ENCODE data around the gene TTLL3.

Gene TTLL3

DNA sequence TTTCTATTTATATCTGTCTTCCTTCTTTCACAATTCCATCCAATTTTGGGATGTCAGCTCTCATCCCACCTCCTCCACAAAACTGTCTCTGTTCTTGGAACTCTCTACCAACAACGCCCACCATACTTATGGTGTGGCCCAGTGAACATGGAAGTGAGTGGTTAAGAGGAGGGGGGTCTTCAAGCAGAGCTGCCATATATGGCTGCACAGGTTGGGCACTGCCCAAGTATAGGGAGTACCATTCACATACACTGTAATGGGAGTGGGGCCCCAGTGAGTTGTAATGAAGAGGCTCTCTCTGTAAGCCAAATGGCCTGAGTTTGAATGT is 32.4 kb upstream of the TTLL3 start:
- H3K4me3 Mint-ChIP-seq = peak overlapping the region in 1 of 2 donors; percentile 35
- H3K27me3 Mint-ChIP-seq = no peaks in the 10 kb centered on the region
- peak overlapping the region; percentile 98 for H3K27ac Mint-ChIP-seq
- H3K36me3 Mint-ChIP-seq = peaks cover 19 to 20% of the 10 kb centered on the region in 2 donors
- no peaks in the 10 kb centered on the region for H3K9me3 Mint-ChIP-seq
- ATAC-seq (replicated peaks) (no peak), DNase-seq (no peak)
- H3K4me1 Mint-ChIP-seq = peaks cover 61 to 69% of the 10 kb centered on the region in 2 donors

DNA sequence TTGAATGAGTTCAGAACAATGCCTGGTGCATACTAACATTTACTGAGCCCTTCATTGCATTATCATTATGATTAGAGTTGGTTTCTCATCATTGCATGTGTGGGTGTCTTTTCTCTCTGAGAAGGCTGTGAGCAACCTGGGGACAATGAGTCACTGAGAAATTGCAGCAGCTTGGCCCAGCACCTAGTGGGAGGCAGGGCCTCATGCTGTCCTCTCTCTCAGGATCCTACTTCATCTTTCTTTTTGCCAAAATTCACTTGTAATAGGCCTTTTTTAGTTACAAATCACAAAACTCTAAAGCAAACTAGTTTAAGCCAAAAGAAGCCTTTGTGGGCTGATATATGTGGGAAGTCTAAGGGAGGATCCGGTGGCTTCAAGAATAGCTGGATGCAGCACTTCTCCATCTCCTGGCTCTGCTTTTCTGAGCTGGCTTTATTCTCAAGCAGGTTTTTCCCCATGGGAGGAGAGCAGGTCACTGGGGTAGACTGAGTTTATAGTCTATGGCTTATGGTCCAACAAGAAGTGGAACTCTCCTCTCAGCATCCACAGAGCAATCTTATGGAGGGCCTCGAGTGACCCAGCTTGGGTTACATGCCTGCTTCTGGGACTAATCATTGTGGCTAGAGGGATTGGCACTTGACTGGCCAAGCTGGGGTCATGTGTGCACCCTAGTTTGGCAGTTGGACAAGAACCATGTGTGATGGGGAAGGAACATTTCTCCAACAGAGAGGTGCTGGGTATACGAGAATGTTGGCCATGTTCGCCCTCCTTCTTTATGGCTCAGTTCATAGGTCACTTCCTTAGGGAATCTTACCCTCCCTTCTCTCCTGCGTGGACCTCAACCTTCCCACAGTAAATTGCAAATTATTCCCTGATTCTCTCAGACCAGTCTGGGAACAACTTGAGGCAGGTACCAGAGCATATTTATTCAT is 31.7 kb upstream of the TTLL3 start:
- ATAC-seq (replicated peaks) (peak; percentile 52 to 59), DNase-seq (peak; percentile 48)
- Mint-ChIP-seq H3K27ac (peak overlapping the region; percentile 98), H3K27me3 (no peaks in the 10 kb centered on the region), H3K9me3 (no peaks in the 10 kb centered on the region), H3K4me3 (peak overlapping the region; percentile 60 to 63), H3K36me3 (peaks cover 25% of the 10 kb centered on the region in 2 donors), H3K4me1 (peaks cover 63 to 74% of the 10 kb centered on the region in 2 donors)

DNA sequence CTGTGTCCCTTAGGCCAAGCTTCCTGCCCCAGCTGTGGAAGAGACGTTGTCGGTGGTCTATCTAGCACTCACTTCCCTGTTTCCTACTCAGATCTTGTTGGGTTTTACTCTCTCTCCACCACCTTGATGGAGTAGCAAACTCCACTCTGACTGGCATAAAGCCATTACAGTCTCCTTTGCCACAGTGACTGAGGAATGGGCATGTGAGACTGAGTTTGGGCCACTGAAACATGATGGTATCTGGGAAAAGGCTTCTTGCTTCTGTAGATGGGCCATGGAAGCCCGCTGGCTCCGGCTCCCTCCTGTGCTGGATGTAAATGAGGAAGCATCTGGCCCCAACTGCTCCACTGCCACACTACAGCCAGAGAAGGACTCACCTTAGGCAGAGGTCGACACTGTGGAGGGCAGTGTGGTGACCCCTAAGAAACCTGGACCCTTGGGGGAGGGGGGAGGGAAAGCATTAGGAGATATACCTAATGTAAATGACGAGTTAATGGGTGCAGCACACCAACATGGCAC is 30.9 kb upstream of the TTLL3 start:
- Mint-ChIP-seq H3K4me1 (peaks cover 61 to 74% of the 10 kb centered on the region in 2 donors), H3K36me3 (peaks cover 25 to 28% of the 10 kb centered on the region in 2 donors), H3K27ac (peak overlapping the region; percentile 98), H3K4me3 (peak overlapping the region; percentile 63 to 78), H3K9me3 (no peaks in the 10 kb centered on the region), H3K27me3 (no peaks in the 10 kb centered on the region)
- ATAC-seq (replicated peaks) (peak; percentile 0 to 7), DNase-seq (no peak)

DNA sequence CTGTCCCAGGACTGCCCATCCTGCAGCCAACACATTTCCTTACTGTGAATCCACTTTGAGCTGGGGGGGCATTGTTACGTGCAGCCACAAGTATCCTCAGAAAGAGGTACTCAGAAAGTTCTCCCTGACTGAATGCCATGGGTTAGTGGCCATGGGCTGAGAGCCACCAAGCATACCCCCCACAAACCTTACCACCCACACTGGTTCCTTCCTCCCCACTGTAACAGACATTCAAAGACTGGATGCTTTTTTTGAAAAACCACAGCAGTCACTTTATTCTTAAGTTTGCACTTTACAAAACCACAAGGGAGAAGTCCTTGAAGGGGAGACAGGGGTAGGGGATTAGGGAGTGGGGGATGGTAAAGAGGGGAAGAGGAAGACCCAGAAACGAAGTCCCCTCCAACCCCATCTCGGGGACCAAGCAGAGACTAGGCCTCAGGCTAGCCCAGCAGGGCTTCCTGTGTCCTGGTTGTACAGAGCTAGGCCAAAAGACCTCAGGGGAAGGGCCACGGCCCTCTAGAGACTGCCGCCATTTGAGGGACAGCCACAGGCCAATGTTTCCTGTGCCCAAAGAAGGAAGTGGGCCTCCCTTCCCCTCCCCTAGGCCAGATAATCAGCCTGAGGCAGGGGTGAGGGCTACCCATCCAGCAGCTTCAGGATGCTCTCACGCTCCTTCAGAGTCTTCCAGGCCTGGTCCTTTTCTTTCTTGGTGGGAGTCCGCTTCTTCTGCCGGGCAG is 30.2 kb upstream of the TTLL3 start:
- DNase-seq = peak; percentile 81
- Mint-ChIP-seq H3K9me3 (no peaks in the 10 kb centered on the region), H3K36me3 (peaks cover 27 to 30% of the 10 kb centered on the region in 2 donors), H3K4me1 (peaks cover 61 to 74% of the 10 kb centered on the region in 2 donors), H3K27ac (peak overlapping the region; percentile 98), H3K4me3 (peak overlapping the region; percentile 75 to 78), H3K27me3 (no peaks in the 10 kb centered on the region)
- peak; percentile 82 to 84 for ATAC-seq (replicated peaks)

DNA sequence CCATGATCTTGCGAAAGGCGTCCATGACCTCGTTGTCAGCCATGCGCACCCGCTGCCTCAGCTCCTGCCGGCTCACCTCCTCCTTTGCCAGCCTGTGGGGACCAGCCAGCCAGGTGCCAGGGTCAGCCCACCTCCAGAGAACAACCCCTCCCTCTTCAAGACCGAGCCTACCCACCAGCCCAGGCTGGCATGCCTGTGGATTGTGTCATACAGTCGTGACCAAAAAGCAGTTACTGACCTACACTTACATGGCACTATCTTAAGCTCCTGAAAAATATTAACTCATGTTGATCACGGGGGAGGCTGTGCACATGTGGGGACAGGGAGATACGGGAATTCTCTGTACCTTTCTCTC is 29.6 kb upstream of the TTLL3 start:
- Mint-ChIP-seq H3K27ac (peak overlapping the region; percentile 98), H3K27me3 (no peaks in the 10 kb centered on the region), H3K4me3 (peak overlapping the region; percentile 75 to 78), H3K4me1 (peaks cover 59 to 74% of the 10 kb centered on the region in 2 donors), H3K36me3 (peaks cover 33 to 35% of the 10 kb centered on the region in 2 donors), H3K9me3 (no peaks in the 10 kb centered on the region)
- ATAC-seq (replicated peaks) (peak in 1 of 2 donors; percentile 3), DNase-seq (no peak)

DNA sequence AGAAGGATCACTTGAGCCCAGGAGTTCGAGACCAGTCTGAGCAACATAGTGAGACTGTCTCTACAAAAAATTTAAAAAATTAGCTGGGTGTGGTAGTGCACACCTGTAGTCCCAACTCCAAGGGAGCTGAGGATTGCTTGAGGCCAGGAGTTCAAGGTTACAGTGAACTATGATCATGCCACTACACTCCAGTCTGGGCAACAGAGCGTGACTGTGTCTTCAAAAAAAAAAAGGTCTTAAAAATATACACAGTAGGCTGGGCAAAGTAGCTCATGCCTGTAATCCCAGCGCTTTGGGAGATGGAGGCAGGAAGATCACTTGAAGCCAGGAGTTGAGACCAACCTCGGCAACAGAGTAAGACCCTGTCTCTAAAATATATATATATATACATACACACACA is 29.2 kb upstream of the TTLL3 start:
- ATAC-seq (replicated peaks) (no peak), DNase-seq (no peak)
- H3K27ac Mint-ChIP-seq = peak overlapping the region; percentile 98
- H3K4me3 Mint-ChIP-seq = peak overlapping the region; percentile 75 to 78
- H3K4me1 Mint-ChIP-seq = peaks cover 59 to 72% of the 10 kb centered on the region in 2 donors
- no peaks in the 10 kb centered on the region for H3K27me3 Mint-ChIP-seq
- H3K9me3 Mint-ChIP-seq = no peaks in the 10 kb centered on the region
- H3K36me3 Mint-ChIP-seq = peaks cover 36 to 40% of the 10 kb centered on the region in 2 donors

DNA sequence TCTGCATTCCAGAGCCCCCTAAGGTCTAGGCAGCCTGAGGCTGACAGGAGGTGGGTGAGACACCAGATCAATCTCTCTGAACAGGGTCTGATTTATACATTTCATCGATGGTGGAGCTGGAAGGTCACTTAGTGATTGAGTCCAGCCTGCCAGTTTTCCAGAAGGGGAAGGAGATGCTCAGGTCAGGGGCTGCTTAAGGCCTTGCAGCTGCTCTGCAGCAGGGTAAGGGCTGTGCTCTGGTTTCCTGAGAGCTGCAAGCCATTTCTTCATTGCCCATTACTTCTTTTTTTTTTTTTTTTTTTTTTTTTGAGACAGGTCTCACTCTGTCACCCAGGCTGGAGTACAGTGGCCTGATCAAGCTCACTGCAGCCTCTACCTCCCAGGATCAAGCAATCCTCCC is 28.5 kb upstream of the TTLL3 start:
- H3K27me3 Mint-ChIP-seq = no peaks in the 10 kb centered on the region
- no peaks in the 10 kb centered on the region for H3K9me3 Mint-ChIP-seq
- peaks cover 57 to 72% of the 10 kb centered on the region in 2 donors for H3K4me1 Mint-ChIP-seq
- H3K27ac Mint-ChIP-seq = peak overlapping the region; percentile 98
- H3K36me3 Mint-ChIP-seq = peaks cover 42 to 46% of the 10 kb centered on the region in 2 donors
- H3K4me3 Mint-ChIP-seq = peak overlapping the region in 1 of 2 donors; percentile 16
- DNase-seq (no peak), ATAC-seq (replicated peaks) (no peak)

DNA sequence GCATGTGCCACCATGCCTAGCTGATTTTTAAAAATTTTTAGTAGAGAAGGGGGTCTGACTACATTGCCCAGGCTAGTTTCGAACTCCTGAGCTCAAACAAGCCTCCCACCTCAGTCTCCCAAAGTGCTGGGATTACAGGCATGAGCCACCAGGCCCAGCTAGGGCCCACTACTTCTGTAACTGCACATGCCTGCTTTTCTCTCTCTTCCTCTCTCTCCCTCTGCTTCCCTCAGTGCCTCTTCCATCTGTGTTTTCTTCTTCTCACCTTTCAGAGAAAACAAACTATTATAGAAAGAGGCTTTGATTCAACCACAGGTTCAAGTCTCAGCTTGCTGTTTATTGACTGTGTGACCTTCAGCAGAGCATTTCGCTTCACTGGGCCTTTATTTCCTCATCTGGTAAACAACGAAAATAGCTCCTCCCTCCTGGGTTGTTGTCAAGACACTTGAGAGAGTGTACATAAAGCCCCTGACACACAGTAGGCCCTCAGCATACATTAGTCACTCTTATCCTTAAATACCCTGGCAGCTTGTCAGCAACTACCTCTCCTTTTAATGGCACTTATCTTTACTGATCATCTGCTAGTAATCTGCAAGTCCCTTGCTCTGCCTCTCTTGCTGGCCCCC is 28.0 kb upstream of the TTLL3 start:
- Mint-ChIP-seq H3K27me3 (no peaks in the 10 kb centered on the region), H3K27ac (peak overlapping the region; percentile 98), H3K9me3 (no peaks in the 10 kb centered on the region), H3K4me3 (peak overlapping the region; percentile 55), H3K4me1 (peaks cover 53 to 68% of the 10 kb centered on the region in 2 donors), H3K36me3 (peaks cover 46 to 52% of the 10 kb centered on the region in 2 donors)
- DNase-seq = no peak
- ATAC-seq (replicated peaks) = no peak

DNA sequence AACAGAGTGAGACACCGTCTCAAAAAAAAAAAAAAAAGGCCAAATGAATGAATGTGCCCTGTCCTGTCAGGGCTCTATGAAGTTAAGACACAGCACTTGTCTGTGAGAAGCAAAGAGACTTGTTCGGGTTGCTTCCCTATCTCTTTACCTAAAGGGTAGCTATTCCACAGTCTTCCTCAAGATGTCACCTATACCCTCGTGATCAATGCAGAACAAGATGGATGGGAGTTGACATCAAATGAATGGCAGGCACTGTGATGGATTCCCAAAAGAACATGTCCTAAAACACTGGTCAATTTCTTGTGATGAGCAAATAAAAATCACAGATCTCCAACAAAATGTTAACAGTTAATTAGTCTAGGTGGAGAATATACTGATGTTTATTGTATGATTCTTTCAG is 27.3 kb upstream of the TTLL3 start:
- DNase-seq (no peak), ATAC-seq (replicated peaks) (no peak)
- peak overlapping the region; percentile 98 for H3K27ac Mint-ChIP-seq
- peak overlapping the region in 1 of 2 donors; percentile 55 for H3K4me3 Mint-ChIP-seq
- H3K36me3 Mint-ChIP-seq = peaks cover 53 to 58% of the 10 kb centered on the region in 2 donors
- H3K9me3 Mint-ChIP-seq = no peaks in the 10 kb centered on the region
- peaks cover 50 to 68% of the 10 kb centered on the region in 2 donors for H3K4me1 Mint-ChIP-seq
- no peaks in the 10 kb centered on the region for H3K27me3 Mint-ChIP-seq

DNA sequence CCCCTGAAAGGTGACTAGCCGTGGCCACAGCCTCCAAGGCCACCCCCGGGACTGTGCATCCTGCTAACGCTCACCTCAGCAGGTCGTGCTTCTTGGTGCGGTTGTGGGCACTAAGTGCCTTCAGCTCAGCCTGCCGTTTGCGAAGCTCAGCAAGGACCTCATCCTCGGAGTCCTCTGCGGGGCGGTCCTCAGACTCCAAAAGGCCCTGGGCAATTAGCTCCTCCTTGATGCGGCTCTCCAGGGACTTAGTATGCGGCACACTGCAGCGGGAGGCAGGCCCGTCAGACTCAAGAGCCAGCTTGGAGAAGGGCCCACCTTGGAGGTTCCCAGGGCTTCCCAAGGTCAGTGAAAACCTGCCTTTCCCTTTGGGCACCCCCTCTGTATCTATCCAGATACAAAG is 26.1 kb upstream of the TTLL3 start:
- H3K9me3 Mint-ChIP-seq = no peaks in the 10 kb centered on the region

DNA sequence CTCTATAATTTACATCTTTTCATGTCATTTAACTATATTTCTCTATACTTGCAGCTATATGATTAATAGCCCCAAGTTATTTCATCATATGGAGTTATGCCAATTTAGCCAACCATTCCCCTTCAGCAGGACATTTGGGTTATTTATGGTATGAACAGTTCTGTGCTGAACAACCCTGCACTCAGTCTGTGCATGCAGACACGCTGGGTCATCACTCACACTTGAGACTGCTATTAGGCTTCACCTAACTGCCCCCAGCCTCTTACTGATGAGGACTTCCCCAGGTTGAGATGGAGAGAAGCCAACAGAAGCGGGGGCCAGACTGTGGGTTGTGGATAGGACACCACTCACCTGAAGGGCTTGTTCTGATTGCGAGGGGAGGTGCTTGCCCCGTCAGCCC is 25.1 kb upstream of the TTLL3 start:
- Mint-ChIP-seq H3K27ac (no peak overlapping the region), H3K36me3 (peaks cover 59 to 67% of the 10 kb centered on the region in 2 donors), H3K9me3 (no peaks in the 10 kb centered on the region), H3K4me3 (no peak overlapping the region), H3K27me3 (no peaks in the 10 kb centered on the region), H3K4me1 (peaks cover 31 to 60% of the 10 kb centered on the region in 2 donors)
- DNase-seq = no peak
- no peak for ATAC-seq (replicated peaks)

More for the DNA sequence above, 26.1 kb upstream of the TTLL3 start:
- no peak overlapping the region for H3K4me3 Mint-ChIP-seq
- H3K27me3 Mint-ChIP-seq = no peaks in the 10 kb centered on the region
- peaks cover 53 to 60% of the 10 kb centered on the region in 2 donors for H3K36me3 Mint-ChIP-seq
- DNase-seq (no peak), ATAC-seq (replicated peaks) (no peak)
- peaks cover 41 to 60% of the 10 kb centered on the region in 2 donors for H3K4me1 Mint-ChIP-seq
- no peak overlapping the region for H3K27ac Mint-ChIP-seq

DNA sequence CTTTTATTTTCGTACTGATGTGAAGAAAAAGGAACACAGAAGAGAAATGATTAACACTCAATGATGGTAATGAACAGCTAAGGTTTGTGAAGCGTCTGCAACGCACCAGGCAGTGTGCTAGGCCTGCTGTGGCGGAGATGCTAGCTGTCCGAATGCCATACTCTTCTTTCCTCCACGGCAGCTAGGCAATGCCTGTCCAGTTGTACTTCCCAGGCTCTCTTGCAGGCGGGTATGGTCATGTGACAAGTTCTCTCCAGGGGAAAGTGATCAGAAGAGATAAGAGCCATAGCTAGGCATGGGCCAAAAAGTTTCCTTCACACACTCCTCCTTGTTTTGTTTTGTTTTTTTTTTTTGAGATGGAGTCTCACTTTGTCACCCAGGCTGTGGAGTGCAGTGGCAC is 24.5 kb upstream of the TTLL3 start:
- peak overlapping the region; percentile 47 for H3K27ac Mint-ChIP-seq

DNA sequence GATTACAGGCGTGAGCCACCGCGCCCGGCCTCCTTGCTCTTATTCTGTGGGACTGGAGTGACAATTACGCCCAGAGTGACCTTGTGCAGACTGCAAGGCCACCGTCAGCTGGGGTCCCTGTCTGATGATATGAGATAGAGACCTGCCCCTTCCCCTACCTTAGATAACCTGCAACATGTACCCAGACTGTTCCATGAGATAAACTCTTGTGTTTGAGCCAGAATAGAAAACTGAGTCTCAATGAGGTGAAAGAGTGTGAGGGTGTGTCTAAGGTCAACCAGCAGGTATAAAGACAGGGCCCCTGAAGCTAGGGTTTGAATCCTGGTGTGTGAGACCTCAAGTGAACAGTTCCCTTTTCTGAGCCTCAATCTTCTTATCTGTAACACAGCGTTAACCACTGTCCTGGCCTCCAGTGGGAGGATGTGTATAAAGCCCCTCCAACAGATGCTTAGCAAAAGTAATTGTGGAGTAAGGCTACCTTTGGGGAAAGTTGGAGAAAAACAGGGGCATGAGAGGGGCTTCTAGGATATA is 23.8 kb upstream of the TTLL3 start:
- peak overlapping the region; percentile 47 for H3K27ac Mint-ChIP-seq
- DNase-seq = no peak
- H3K4me1 Mint-ChIP-seq = peaks cover 30 to 60% of the 10 kb centered on the region in 2 donors
- H3K36me3 Mint-ChIP-seq = peaks cover 60 to 70% of the 10 kb centered on the region in 2 donors
- no peaks in the 10 kb centered on the region for H3K27me3 Mint-ChIP-seq
- no peaks in the 10 kb centered on the region for H3K9me3 Mint-ChIP-seq
- no peak overlapping the region for H3K4me3 Mint-ChIP-seq
- ATAC-seq (replicated peaks) = no peak

More for the DNA sequence above, 24.5 kb upstream of the TTLL3 start:
- Mint-ChIP-seq H3K4me3 (no peak overlapping the region), H3K4me1 (peaks cover 29 to 60% of the 10 kb centered on the region in 2 donors), H3K9me3 (no peaks in the 10 kb centered on the region), H3K27me3 (no peaks in the 10 kb centered on the region), H3K36me3 (peaks cover 59 to 68% of the 10 kb centered on the region in 2 donors)
- ATAC-seq (replicated peaks) (no peak), DNase-seq (no peak)

Measured in stimulated activated naive B cell treated with anti-CD40 and anti-IgM and Interleukin-4, amounts not matched to agents 10 μg/mL and 1 μg/mL and 100 μg/mL, for 72 hours (primary cell).